Measurements from ENCODE around the gene SMIM22.

DNA sequence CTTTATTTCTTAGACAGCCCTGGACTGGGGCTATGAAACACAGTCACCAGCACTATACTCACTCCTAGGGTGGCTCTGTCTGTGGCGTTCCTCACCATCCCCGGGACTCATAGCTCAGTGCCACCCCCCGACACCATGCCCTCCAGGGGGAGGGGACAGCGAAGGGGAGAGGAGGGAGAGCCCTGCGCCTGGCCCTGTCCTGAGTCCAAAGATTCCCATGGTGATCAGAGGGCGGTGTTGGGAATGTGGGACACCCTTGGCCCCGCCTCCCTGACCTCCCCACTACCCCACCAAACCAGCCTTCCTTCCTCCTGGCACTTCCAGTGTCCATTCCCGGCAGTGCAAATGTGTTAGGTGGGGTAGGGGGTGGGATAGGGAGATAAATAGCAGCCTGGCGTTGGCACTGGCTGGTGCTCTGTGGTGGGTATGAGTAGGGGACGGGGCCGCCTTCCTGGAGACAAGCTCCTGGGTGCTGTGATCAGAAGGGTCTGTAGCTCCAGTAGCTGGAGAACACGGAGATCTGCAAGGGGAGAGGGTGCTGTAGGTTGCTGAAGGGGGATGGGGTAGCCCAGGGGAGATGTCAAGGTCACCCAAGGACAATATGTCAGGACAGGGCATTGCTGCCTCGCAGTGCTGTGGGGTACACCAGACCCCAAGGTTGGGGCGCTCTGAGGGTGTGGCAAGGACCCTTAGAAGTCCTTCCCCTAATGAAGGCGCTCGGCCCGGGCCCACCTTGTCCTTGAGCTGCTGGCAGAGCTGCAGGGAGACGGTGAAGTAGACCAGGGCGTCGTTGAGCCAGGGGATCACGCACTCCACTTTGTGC is 2.0 kb downstream of the SMIM22 start:
- TF ChIP-seq, protein P1, sequence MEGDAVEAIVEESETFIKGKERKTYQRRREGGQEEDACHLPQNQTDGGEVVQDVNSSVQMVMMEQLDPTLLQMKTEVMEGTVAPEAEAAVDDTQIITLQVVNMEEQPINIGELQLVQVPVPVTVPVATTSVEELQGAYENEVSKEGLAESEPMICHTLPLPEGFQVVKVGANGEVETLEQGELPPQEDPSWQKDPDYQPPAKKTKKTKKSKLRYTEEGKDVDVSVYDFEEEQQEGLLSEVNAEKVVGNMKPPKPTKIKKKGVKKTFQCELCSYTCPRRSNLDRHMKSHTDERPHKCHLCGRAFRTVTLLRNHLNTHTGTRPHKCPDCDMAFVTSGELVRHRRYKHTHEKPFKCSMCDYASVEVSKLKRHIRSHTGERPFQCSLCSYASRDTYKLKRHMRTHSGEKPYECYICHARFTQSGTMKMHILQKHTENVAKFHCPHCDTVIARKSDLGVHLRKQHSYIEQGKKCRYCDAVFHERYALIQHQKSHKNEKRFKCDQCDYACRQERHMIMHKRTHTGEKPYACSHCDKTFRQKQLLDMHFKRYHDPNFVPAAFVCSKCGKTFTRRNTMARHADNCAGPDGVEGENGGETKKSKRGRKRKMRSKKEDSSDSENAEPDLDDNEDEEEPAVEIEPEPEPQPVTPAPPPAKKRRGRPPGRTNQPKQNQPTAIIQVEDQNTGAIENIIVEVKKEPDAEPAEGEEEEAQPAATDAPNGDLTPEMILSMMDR (IDR thresholded peaks at IDR 0.05) = no peak
- TF ChIP-seq POLR2A (IDR thresholded peaks at IDR 0.05) = no peak
